BJ (cell line): Measurements from ENCODE around the gene SMC3. TPM values are rescaled to one million over a fixed set of nuclear protein-coding genes. Genes with fewer than 3 reads are reported as not detected.
"Not testable (repeated sequence)": the region's sequence is repeated elsewhere in the genome, so short reads cannot be mapped to it uniquely, and the experiment has no call there.

Experiments
- CTCF ChIA-PET: fragments of 350-600 bp; formaldehyde crosslinking; extraction: SDS; loops from one replicate; lab custom pipeline; 2021; ENCODE audit warnings: antibody characterized with exemption, inconsistent platforms; lab: Yijun Ruan, JAX
- POLR2A ChIA-PET: fragments of 300-600 bp; sonication (Branson Sonifier 250); formaldehyde crosslinking; extraction: SDS; loops from one replicate; lab custom pipeline; 2021; ENCODE audit warnings: antibody characterized with exemption; lab: Charles Lee
- DNase-seq: peaks from one replicate; pipeline ENCODE4 v3.0.0-alpha.2; 2011; ENCODE audit warnings: low read depth
- H3K27me3 ChIP-seq: 2 replicates; pipeline ENCODE4 v1.6.0; 2011; ENCODE audit warnings: low read length; ENCODE audit not compliant: control insufficient read depth, insufficient read depth
- H3K36me3 ChIP-seq: 2 replicates; pipeline ENCODE4 v1.5.1; 2011; ENCODE audit warnings: low read length; ENCODE audit not compliant: control insufficient read depth, insufficient read depth
- H3K4me3 ChIP-seq: 2 replicates; pipeline ENCODE4 v1.5.1; 2011; ENCODE audit warnings: low read depth, mild to moderate bottlenecking, control low read depth, low read length
- CTCF ChIP-seq: IDR thresholded peaks from 2 replicates; pipeline ENCODE4 v1.5.1; 2011; ENCODE audit warnings: low read depth, mild to moderate bottlenecking, control low read depth, inconsistent platforms, low read length, moderate library complexity; ENCODE audit not compliant: insufficient read depth
- polyA plus RNA-seq: library from polyadenylated mRNA; depleted of rRNA; stranded (reverse); fragments of >200 nt; gene quantifications from 2 replicates; pipeline ENCODE4 v1.2.3, GENCODE V29; 2011

SMC3 gene
- polyA plus RNA-seq, 1 experiment: 5.7 TPM

- no peaks in the 10 kb centered on the region for H3K36me3 ChIP-seq
- POLR2A ChIA-PET: no interaction called here
- no peak overlapping the region for H3K4me3 ChIP-seq
- H3K27me3 ChIP-seq: no peaks in the 10 kb centered on the region
- no peak for TF ChIP-seq CTCF
- no peak for DNase-seq
- CTCF ChIA-PET: no interaction called here
Measured at GRCh38 chr10:110524859-110525232, 42.6 kb upstream of the SMC3 start.

GRCh38 chr10:110525349-110526260, 41.9 kb upstream of the SMC3 start:
- H3K27me3 ChIP-seq: no peaks in the 10 kb centered on the region
- no peak for DNase-seq
- no peak overlapping the region for H3K4me3 ChIP-seq
- POLR2A ChIA-PET: no interaction called here
- CTCF ChIA-PET: no interaction called here
- TF ChIP-seq CTCF: no peak
- no peaks in the 10 kb centered on the region for H3K36me3 ChIP-seq

GRCh38 chr10:110527731-110528171, 39.7 kb upstream of the SMC3 start:
- no peaks in the 10 kb centered on the region for H3K27me3 ChIP-seq
- no peak overlapping the region for H3K4me3 ChIP-seq
- no peaks in the 10 kb centered on the region for H3K36me3 ChIP-seq
- POLR2A ChIA-PET: no interaction called here
- no peak for DNase-seq
- CTCF ChIA-PET: interaction anchor here (0.9 to 1.0 kb wide), 2 partner anchors 25 to 221 kb away, joined by 3 read pairs; no protein-coding TSS in a partner anchor
- TF ChIP-seq CTCF: no peak

- Histone ChIP-seq H3K4me3 (no peak overlapping the region), H3K36me3 (no peaks in the 10 kb centered on the region), H3K27me3 (no peaks in the 10 kb centered on the region)
- CTCF ChIA-PET: interaction anchor here (1.0 to 1.2 kb wide), 2 partner anchors 175 to 222 kb away, joined by 3 read pairs; no protein-coding TSS in a partner anchor
- no peak for DNase-seq
- no peak for TF ChIP-seq CTCF
- POLR2A ChIA-PET: no interaction called here
Measured at GRCh38 chr10:110528224-110528996, 39.1 kb upstream of the SMC3 start.

DNA sequence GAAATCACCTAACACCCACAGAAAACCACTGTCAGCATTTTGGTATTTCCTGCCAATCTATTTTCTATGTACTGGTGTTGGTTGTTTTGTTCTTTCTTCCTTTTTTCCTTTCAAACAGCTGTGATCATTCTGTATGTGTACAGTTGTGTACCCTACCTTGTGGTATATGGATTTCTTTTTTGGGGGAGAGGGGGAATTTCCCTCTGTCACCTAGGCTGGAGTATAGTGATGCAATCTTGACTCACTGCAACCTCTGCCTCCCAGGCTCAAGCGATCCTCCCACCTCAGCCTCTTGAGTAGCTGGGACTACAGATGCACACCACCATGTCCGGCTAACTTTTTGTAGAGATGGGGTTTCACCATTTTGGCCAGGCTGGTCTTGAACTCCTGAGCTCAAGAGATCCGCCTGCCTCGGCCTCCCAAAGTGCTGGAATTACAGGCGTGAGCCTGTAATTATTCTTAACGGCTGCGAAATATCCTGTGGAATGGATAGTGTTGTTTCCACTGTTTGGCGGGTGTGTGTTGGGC, 38.4 kb upstream of the SMC3 start:
- H3K27me3 ChIP-seq, H3K4me3 ChIP-seq, H3K36me3 ChIP-seq, POLR2A ChIA-PET, DNase-seq: not testable (repeated sequence)
- CTCF ChIA-PET: interaction anchor here (1.0 to 1.2 kb wide), 2 partner anchors 18 to 176 kb away, joined by 3 to 5 read pairs; no protein-coding TSS in a partner anchor
